ENCODE results near the gene NUCB2. TPM values are rescaled to one million over a fixed set of nuclear protein-coding genes. Genes with fewer than 3 reads are reported as not detected.
"Not testable (repeated sequence)": the region's sequence is repeated elsewhere in the genome, so short reads cannot be mapped to it uniquely, and the experiment has no call there.

Gene NUCB2
- total RNA-seq, 1 experiment from 2014 or later, result 27.6 TPM

DNA sequence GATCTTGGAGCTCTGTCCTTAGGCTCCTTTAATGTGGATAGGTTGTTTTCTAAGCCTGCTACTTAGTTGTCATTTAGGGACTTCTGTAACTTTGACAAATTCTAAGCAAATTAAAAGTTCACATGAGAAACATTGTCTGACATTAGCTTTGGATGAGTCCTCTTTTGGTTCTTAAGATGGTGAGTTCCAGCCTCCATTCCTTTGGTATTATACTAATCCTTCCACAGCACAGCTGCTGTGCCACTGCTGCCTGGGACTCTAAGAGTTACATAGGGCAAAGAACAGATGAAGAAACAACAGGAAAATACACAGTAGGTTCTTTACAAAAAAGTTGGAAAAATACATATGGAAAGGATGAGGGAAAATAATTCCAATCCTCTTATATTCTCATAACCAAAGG is 43.4 kb upstream of the NUCB2 start:
- DNase-seq (no peak), ATAC-seq (no peak)
- TF ChIP-seq EZH2 (IDR thresholded peaks at IDR 0.05; ENCODE audit: low read length, unreplicated experiment), result no peak
- no peak for TF ChIP-seq EZH2phosphoT487 (IDR thresholded peaks at IDR 0.05; ENCODE audit: borderline replicate concordance, low read length)
- TF ChIP-seq CTCF (conservative IDR thresholded peaks at IDR 0.05; ENCODE audit: low read depth, low read length), result no peak
- Histone ChIP-seq H3K4me2 (ENCODE audit: low read length) (no peak overlapping the region), H3K9me3 (ENCODE audit: low read length) (no peaks in the 10 kb centered on the region), H3K9me2 (replicated peaks; ENCODE audit: low read length) (no peaks in the 10 kb centered on the region), H3F3A (ENCODE audit: low read length, unreplicated experiment) (no peaks in the 10 kb centered on the region), H3K9ac (ENCODE audit: low read length) (no peak overlapping the region), H3K27me3 (ENCODE audit: low read length) (no peaks in the 10 kb centered on the region), H3K27ac (ENCODE audit: low read length) (no peak overlapping the region), H2AFZ (ENCODE audit: low read length) (no peak overlapping the region), H3K79me2 (ENCODE audit: low read length) (no peaks in the 10 kb centered on the region), H4K20me1 (ENCODE audit: low read length) (no peaks in the 10 kb centered on the region), H3K4me1 (ENCODE audit: insufficient read depth, low read length) (no peaks in the 10 kb centered on the region), H3K4me3 (ENCODE audit: low read length) (no peak overlapping the region), H3K36me3 (ENCODE audit: low read depth, low read length) (no peaks in the 10 kb centered on the region)
- intact Hi-C loops (cut with micrococcal nuclease), result loop anchor here (10.0 kb wide), 1 partner anchor 272 kb away; no protein-coding TSS in a partner anchor
- BruUV-seq (replicated peaks), result no TSS peak
- ChIA-PET POLR2A (ENCODE audit: unreplicated experiment) (no interaction called here), CTCF (no interaction called here)

- Histone ChIP-seq H3K4me1 (ENCODE audit: insufficient read depth, low read length) (peaks cover 3% of the 10 kb centered on the region; the same call in 1 of the 2 replicates), H3K9me3 (ENCODE audit: low read length) (no peaks in the 10 kb centered on the region), H4K20me1 (ENCODE audit: low read length) (no peaks in the 10 kb centered on the region), H3K27me3 (ENCODE audit: low read length) (no peaks in the 10 kb centered on the region), H3K36me3 (ENCODE audit: low read depth, low read length) (no peaks in the 10 kb centered on the region), H3K9me2 (replicated peaks; ENCODE audit: low read length) (no peaks in the 10 kb centered on the region), H3F3A (ENCODE audit: low read length, unreplicated experiment) (no peaks in the 10 kb centered on the region), H3K4me3 (ENCODE audit: low read length) (no peak overlapping the region), H3K27ac (ENCODE audit: low read length) (no peak overlapping the region), H2AFZ (ENCODE audit: low read length) (no peak overlapping the region), H3K79me2 (ENCODE audit: low read length) (no peaks in the 10 kb centered on the region), H3K4me2 (ENCODE audit: low read length) (no peak overlapping the region), H3K9ac (ENCODE audit: low read length) (no peak overlapping the region)
- POLR2A ChIA-PET (ENCODE audit: unreplicated experiment), result no interaction called here
- ATAC-seq (peak; percentile 37; the same call in 1 of the 2 replicates), DNase-seq (peak; percentile 33)
- intact Hi-C loops (cut with micrococcal nuclease), result loop anchor here (10.0 kb wide), 1 partner anchor 266 kb away; no protein-coding TSS in a partner anchor
- TF ChIP-seq EZH2 (IDR thresholded peaks at IDR 0.05; ENCODE audit: low read length, unreplicated experiment) (no peak), CTCF (conservative IDR thresholded peaks at IDR 0.05; ENCODE audit: low read depth, low read length) (no peak)
- no TSS peak for BruUV-seq (replicated peaks)
- CTCF ChIA-PET, result no interaction called here
Observed at GRCh38 chr11:17238377-17238776, 38.2 kb upstream of the NUCB2 start.

GRCh38 chr11:17239927-17240326 is 36.6 kb upstream of the NUCB2 start:
- H3K9me3 ChIP-seq (ENCODE audit: low read length); H3K9me2 ChIP-seq (replicated peaks; ENCODE audit: low read length); H3F3A ChIP-seq (ENCODE audit: low read length, unreplicated experiment); H3K36me3 ChIP-seq (ENCODE audit: low read depth, low read length); BruUV-seq (replicated peaks); H3K4me1 ChIP-seq (ENCODE audit: insufficient read depth, low read length); CTCF ChIA-PET; H3K9ac ChIP-seq (ENCODE audit: low read length); H4K20me1 ChIP-seq (ENCODE audit: low read length); DNase-seq; H3K27ac ChIP-seq (ENCODE audit: low read length); POLR2A ChIA-PET (ENCODE audit: unreplicated experiment); H3K27me3 ChIP-seq (ENCODE audit: low read length); H3K4me2 ChIP-seq (ENCODE audit: low read length); H2AFZ ChIP-seq (ENCODE audit: low read length); H3K4me3 ChIP-seq (ENCODE audit: low read length); H3K79me2 ChIP-seq (ENCODE audit: low read length); ATAC-seq: not testable (repeated sequence)
- intact Hi-C loops (cut with micrococcal nuclease), result loop anchor here (10.0 kb wide), 1 partner anchor 265 kb away; no protein-coding TSS in a partner anchor

All from PC-3 (cell line).